ENCODE measurements around the gene RASAL1.
A peak's percentile ranks its signal among the peaks of the same experiment; 100 is the strongest.

The RASAL1 gene

GRCh38 chr12:113135178-113136127 lies at the start of gene RASAL1:
Gene RASAL1, minus strand, starts transcription at chr12:113135761. Its CDS starts 299 bp downstream, at chr12:113135462.
- DNase-seq (ENCODE audit: low read depth, low spot score), result no peak

GRCh38 chr12:113184900-113185179 lies 49.3 kb upstream of the RASAL1 start:
- DNase-seq (ENCODE audit: low read depth, low spot score), result peak; percentile 66

GRCh38 chr12:113184098-113184899 lies 48.7 kb upstream of the RASAL1 start:
- DNase-seq (ENCODE audit: low read depth, low spot score), result no peak

GRCh38 chr12:113183030-113183589 lies 47.5 kb upstream of the RASAL1 start:
- DNase-seq (ENCODE audit: low read depth, low spot score), result no peak

- no peak for DNase-seq (ENCODE audit: low read depth, low spot score)
These were observed 46.4 kb upstream of the RASAL1 start for GRCh38 chr12:113181975-113182374.

- DNase-seq (ENCODE audit: low read depth, low spot score), result no peak
These were observed 44.8 kb upstream of the RASAL1 start for GRCh38 chr12:113180333-113180732.

- no peak for DNase-seq (ENCODE audit: low read depth, low spot score)
These were observed 43.5 kb upstream of the RASAL1 start for GRCh38 chr12:113179023-113179422.

GRCh38 chr12:113174461-113175384 lies 39.2 kb upstream of the RASAL1 start:
- DNase-seq (ENCODE audit: low read depth, low spot score), result no peak

- no peak for DNase-seq (ENCODE audit: low read depth, low spot score)
These were observed 37.6 kb upstream of the RASAL1 start for GRCh38 chr12:113173081-113173698.

- no peak for DNase-seq (ENCODE audit: low read depth, low spot score)
These were observed 36.6 kb upstream of the RASAL1 start for GRCh38 chr12:113172185-113172584.

GRCh38 chr12:113171543-113171942 lies 36.0 kb upstream of the RASAL1 start:
- no peak for DNase-seq (ENCODE audit: low read depth, low spot score)

GRCh38 chr12:113170926-113171325 lies 35.4 kb upstream of the RASAL1 start:
- no peak for DNase-seq (ENCODE audit: low read depth, low spot score)

- DNase-seq (ENCODE audit: low read depth, low spot score), result no peak
These were observed 34.9 kb upstream of the RASAL1 start for GRCh38 chr12:113170457-113170856.

GRCh38 chr12:113169697-113170096 lies 34.1 kb upstream of the RASAL1 start:
- DNase-seq (ENCODE audit: low read depth, low spot score), result no peak

- no peak for DNase-seq (ENCODE audit: low read depth, low spot score)
These were observed 32.3 kb upstream of the RASAL1 start for GRCh38 chr12:113167868-113168267.

GRCh38 chr12:113165521-113166450 lies 30.2 kb upstream of the RASAL1 start:
- peak; percentile 74 for DNase-seq (ENCODE audit: low read depth, low spot score)

- DNase-seq (ENCODE audit: low read depth, low spot score), result no peak
These were observed 28.5 kb upstream of the RASAL1 start for GRCh38 chr12:113164014-113164413.

- DNase-seq (ENCODE audit: low read depth, low spot score), result no peak
These were observed 27.4 kb upstream of the RASAL1 start for GRCh38 chr12:113163030-113163360.

GRCh38 chr12:113162102-113163029 lies 26.8 kb upstream of the RASAL1 start:
- no peak for DNase-seq (ENCODE audit: low read depth, low spot score)
